Activated T-cell treated with anti-CD3 and anti-CD28 coated beads, Interleukin-2, amount 50 U/mL, for 1 hour (primary cell): ENCODE results near the gene EDEM3.
"Not testable (repeated sequence)": the region's sequence is repeated elsewhere in the genome, so short reads cannot be mapped to it uniquely, and the experiment has no call there.

Experiments used
- DNase-seq: peaks from one replicate; pipeline ENCODE4 v3.0.0-alpha.2; 2020

Gene EDEM3

DNA sequence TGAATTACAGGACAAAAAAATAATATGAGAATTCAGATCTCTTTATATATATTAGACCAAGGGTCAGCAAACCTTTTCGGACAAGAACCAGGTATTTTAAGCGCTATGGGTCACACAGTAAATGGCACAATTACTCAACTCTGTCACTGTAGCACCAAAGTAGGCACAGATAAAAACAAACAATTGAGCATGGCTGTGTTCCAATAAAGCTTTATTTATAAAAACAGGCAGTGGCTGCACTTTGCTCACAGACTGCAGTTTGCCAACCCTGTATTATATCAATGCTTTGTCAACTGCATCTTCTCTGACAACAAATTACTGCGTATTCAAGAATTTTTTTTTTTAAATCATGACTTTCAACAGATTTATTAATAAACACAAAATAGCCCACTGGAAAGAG lies 29.8 kb downstream of the EDEM3 start:
- no peak for DNase-seq

DNA sequence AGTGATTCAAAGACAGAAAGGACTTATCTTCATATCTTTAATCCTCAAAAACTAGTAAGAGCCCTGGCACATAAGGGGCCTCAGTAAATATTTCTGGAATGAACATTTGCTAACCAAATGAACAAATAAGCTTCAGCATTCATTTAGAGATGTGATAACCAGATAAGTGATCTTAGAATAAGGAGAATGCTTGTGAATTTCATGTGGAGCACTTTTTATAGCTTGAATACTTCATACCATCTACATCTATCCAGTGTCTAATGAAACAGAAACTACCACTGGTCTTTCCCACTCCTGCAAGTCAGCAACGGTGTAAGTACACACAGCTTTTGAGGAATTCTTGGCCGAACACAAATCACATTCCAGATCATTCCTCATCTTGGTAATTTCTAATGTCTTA lies 38.5 kb downstream of the EDEM3 start:
- no peak for DNase-seq

DNA sequence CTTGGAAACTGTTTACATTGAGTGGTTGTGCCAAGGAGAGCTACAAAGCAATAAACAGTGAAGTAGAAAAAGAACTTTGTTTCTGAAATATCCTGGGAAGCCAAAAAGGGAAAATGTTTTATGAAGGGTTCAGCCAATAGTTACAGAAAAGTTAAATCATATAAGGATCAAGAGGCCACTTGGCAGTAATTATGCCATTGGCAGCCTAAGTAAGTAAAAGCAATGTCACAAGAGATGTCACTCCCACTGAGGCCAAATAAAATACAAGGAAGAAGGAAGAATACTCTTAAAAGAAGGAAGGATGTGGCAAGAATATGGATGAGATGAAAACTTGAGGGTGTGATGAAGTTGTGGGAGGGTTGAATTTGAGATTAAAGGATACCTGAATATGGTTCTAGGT lies 45.2 kb downstream of the EDEM3 start:
- DNase-seq, result no peak

DNA sequence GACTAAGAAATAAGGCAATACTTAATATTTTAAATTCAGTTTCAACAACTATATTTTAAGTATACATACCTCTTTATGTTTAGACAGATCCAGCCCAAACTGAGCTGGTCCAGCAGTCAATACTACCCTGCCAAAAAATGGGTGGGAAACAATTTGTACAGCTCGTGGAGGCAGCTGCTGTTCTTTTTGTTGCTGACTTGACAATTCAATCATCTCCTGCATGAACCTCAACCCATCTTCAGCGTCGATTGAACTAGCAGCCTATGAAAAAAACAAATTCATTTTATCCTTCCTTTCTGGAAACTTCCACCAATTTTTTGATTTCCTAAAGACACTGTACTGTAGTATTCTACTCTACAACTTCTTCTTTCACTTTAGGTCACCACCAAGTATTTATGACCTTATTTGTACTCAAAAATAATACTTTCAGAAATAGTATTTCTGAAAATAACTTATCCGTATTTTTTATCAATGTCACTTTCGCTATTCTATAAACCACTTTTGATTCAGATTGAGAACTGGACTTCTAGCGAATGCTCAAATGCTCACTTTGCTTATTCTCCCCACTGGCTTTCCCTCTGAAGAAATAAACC lies 46.5 kb downstream of the EDEM3 start:
- DNase-seq, result no peak

DNA sequence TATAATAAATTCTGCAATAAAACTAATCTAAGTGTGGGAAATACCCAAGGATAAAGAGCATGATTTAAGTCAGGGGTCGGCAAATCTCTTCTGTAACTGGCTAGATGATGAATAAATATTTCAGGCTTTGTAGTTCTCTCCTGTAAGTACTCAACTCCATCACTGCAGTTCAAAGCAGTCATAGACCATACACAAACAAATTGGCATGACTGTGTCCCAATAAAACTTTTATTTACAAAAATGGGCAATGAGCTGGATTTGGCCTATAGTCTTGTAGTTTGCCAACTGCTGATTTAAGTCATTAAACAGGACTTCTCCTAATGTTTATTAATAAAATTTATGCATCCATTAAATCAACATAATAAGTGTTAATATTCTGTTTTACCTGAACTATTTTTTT lies 49.4 kb downstream of the EDEM3 start:
- no peak for DNase-seq

DNA sequence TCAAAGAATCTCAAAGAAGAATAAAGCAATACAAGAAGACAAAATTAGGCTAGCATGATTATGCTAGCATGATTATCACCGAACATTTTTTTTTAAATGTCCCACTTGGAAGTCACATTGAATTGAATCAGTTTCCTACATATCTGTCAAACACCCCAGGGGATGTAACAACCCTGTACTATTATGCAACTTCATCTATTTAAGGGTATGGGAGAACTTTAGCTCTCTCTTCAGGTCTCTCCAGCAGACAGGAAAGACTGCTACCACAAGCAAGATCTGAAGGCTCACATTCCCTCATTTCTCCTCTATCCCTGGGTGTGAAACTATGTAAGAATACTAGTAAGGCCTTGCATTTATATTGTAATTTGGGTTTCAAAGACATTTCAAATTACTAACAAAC lies 52.8 kb downstream of the EDEM3 start:
- no peak for DNase-seq

DNA sequence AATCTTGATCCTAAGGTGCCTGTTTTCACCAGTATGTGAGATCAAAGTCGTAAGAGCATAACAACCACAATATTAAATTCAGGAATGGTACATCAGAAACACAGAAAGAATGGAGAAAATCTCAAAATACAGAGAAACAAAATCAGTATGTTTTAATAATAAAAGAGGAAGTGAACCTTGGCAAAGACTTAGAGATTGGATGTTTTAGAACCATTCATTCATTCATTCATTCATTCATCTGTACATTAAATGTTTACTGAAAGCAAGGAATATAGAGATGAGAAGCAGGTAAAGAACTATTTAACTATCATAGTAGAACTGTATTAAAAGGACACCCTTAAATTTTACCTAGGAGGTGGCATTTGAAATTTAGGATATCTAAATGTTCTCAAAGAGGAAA lies 55.7 kb downstream of the EDEM3 start:
- no peak for DNase-seq

DNA sequence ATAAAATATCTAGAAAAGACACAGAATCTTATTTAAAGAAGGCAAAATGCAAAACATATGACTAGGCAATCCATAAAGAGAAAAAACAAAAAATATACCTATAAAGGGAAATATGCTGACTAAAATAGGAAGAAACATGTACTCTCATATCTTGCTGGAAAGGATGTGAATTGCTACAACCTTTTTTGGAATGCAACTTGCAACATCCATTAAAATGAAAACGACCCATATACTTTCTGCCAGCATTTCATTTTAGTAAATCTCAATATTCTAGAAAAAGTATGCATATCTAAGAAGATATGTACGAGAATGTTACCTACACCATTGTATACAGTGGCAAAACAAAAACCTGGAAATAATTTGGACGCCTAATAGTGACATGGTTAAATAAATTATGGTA lies 56.6 kb downstream of the EDEM3 start:
- no peak for DNase-seq

DNA sequence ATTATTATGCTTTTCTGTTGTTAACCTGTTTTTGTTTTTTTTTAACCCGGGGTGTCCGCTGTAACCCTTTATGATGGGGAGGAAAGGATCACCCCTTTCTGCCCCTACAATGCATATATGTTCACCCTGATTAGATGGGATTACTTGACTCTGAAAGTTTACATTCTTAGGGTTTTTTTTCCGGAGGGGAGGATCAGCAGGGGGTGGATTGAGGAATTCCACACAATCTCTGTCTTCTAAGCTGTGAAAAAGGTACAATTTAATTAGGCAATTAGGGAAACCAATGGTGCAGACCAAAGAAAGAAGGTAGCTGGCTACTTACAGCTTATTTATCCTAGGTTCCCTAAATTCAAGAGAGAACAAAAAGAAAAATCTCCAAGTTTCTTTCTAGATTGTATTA lies 58.3 kb downstream of the EDEM3 start:
- no peak for DNase-seq

DNA sequence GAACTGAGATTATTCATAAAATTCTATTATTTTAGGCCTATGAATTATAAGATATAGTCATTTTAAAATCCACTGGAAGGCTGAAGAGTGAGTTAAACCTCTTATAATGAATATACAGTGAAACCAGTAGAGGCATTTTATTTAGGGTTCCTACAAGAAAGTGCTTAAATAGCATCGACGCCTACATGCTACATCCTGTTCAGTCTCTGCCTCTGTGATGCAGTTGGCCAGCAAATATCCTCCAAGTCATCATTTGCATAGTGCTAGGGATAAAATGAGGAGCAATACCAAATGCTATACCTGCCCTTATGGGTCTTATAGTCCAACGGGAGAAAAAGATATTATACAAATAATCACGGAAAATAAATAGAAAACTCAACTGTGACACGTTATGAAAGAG lies 59.6 kb downstream of the EDEM3 start:
- no peak for DNase-seq

DNA sequence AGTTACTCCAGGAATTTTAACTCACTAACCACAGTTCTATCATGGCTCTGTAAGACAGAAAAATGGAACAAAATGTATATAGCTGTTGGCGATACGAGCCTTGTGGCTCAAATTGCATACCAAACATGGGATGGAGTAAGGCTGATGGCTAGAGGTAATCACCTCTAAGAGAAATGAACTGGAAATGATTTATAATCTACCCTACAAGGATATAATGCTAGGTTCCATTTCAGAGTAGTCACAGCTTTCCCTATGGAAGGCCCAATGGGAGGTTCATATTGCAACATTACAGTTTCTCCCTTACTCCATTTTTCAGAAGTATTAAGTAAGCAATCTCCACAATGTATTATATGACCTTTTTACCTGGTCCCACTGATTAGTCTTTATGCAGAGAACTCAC lies 61.6 kb downstream of the EDEM3 start:
- DNase-seq, result no peak

DNA sequence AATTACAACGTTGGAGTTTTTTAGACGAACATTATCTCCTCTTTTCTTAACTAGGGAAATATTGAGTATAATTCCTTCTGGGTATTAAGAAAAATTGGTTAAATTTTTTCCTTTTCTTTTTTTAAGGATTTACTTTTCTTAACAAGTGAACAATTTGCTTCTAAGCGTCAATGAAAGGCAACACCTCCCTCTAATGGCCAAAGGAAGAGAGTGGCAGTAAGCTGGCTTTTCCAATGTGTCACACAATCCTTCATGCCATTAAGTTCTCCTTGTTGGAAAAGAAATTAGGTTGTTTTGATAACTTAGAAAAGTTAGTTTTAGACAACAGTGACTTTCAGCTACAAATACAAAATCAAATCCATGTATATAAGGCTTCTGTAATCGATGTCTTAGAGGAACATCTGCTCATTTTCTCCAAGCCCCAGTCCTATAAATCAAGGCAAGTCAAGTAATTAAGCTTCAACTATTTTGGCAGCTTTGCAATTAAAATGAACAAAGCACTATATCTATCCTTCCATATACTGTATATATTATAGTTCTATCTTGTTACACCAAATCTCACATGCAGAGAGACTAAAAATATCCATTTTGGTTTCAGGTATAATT lies 62.8 kb downstream of the EDEM3 start:
- DNase-seq, result no peak

DNA sequence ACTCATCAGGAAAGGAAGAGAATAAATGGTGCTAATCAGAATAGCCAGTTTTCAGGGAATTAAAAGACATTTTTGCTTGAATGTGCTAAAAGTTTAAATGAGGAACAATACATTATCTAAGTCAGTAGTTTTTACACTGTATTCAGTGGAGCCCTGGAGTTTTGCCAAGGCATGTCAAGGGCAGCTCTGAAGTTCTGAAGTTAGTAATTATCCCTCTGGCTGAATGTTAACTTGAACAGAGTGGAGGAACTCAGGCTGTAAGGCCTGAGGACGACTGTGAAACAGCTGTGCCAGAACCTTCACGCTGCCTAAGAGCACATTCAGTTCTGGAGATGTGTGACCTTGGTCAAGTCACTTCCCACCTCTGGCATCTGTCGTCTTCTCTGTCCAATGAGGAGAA lies 68.1 kb downstream of the EDEM3 start:
- DNase-seq, result no peak

DNA sequence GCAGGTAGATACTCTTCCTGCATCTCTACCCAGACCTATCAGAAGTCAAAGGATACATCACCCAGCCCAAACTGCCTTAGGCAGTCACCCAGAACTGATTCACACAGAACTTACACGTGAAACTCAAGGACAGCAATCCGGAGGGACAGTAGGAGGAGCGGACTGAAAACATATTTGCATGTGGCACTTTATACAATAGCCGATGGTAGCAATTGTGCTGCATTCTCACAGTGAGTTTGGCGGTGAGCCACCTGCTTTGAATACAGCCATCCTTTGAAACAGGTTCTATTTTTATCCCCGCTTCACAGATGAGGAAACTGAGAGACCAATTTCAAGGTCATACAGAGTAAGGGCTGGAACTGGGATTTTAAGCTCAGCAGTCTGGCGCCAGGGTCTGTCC lies 69.5 kb downstream of the EDEM3 start:
- DNase-seq, result no peak

DNA sequence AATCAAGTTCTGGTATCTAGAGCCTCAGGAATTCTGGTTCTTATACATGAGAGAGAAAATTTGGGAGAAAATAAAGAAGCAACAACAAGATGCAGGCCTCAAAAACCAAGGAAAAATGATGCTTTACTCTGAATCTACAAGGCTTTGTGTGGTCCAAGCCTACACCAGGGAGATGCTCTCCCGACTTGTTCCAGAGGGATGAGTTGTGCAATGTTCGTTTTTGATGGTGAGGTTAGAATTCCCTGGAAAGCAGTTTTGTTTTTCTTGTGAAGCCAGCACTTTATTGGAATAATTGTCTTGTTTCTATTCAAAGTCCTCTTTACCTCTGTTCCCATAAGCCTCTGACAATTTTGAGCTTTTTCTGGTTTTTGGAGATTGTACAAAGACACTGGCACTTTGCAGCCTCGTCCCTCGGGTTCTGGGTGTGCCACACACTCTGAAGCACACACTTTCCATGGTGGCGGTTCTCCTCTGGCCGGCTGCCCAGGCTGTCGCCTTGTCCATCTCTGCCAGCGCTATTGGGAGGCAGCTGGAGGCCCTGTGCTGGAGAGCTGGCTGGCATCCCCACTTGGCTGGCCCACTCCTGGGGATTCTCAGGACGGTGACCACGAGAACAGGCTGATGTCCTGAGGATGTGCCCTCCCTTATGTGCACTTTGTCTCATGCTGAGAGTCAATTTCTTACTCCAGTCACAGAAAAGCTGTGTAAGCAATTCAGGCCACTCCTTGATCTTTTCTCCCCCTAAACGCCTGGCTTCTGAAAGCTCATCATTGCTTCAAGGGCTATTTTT lies 70.2 kb downstream of the EDEM3 start:
- no peak for DNase-seq

DNA sequence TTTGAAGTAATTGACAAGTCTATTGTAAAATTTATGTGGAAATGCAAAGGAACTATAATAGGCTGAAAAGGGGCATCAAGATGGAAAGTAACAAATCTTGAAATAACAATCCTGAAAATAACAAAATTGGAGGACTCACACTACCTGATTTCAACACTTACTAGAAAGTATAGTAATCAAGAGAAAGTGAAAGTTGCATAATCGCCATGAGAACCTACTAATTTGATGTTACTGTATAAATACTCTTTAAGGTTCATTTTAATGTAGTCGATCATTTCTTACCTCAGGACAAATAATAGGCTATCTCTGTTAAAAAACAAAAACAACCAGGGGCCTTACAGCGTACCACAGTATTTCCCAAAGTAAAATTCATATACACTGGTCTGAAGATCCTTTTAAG lies 71.7 kb downstream of the EDEM3 start:
- no peak for DNase-seq

DNA sequence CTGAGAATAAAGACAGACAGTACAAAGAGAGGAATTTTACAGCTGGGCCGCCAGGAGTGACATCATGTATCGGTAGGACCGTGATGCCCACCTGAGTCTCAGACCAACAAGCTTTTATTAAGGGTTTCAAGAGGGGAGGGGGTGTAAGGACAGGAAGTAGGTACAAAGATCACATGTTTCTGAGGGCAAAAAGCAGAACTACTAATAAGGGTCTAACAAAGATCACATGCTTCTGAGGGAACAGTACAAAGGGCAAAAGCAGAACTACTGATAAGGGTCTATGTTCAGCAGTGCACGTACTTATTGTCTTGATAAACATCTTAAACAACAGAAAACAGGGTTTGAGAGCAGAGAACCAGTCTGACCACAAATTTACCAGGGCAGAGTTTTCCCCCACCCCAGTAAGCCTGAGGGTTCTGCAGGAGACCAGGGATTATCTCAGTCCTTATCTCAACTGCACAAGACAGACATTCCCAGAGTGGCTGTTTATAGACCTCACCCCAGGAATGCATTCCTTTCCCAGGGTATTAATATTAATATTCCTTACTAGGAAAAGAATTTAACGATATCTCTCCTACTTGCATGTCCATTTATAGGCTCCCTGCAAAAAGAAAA lies 73.9 kb downstream of the EDEM3 start:
- not testable (repeated sequence) for DNase-seq

DNA sequence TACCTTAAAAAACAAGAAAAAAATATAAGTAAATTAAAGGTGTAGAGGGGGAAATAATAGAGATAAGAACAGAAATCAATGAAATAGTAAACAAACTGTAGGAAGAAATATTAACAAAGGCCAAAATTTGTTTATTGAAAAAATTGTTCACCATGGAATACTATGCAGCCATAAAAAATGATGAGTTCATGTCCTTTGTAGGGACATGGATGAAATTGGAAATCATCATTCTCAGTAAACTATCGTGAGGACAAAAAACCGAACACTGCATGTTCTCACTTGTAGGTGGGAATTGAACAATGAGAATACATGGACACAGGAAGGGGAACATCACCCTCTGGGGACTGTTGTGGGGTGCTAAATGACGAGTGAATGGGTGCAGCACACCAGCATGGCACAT lies 75.2 kb downstream of the EDEM3 start:
- DNase-seq, result not testable (repeated sequence)

DNA sequence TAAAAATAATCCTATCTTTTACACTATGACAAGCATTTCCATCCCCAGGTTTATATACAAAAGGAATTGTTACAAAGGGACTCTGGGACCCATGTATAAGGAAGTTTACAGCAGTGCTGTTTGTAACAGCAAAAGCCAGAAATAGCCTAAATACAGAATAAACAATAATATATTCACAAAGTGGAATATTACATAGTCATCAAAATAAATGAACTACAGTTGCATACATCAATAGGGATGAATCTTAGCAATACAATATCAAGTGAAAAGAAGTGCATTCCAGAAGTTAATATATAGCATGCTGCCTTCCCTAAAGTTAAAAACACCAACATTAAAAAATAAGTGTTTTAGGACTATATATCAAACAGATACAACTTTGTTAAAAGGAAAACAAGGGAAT lies 77.3 kb downstream of the EDEM3 start:
- no peak for DNase-seq

DNA sequence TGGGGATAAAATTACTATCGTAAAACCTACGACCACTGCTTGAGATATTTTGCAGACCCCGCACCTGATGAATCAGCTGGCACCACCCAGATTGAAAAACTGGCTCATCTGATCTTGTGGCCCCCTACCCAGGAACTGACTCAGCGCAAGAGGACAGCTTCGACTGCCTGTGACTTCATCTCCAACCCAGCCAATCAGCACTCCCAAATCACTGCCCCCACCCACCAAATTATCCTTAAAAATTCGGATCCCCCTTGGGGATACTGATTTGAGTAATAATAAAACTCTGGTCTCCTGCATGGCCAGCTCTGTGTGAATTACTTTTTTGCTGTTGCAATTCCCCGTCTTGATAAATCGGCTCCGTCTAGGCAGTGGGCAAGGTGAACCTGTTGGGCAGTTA lies 81.4 kb downstream of the EDEM3 start:
- DNase-seq, result no peak

DNA sequence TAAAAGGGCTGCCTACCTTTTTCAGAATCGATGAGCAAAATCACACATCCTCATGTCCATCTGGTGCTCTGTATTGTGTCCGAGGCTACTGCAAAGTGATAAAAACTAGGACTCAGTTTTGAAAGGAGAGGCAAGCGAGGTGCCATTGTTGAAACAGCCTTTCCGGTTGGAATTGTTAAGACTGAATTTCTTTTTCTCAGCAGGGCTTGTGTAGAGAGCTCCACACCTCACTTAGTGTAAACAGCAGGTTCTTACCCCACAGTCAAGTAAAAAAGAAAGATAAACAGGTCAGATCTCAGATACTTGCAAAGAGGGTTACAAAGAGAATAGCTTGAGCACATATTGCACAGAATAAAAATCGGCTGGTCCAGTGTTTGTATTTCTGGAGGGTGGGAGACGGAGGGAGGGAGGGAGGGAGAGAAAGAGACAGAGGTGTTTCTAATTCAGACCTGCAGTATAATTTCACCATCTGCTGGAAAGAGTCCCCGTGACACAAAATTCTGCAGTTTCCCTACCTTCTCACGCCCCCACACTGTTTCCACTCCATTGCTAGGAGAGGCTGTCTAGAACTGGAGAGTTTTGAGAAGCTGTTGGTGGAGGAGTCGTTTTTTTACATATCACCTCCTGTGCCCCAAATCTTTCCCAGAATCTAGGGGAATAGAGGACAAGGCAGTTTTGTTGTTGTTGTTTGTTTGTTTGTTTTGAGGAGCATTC lies 82.5 kb downstream of the EDEM3 start:
- DNase-seq, result no peak

DNA sequence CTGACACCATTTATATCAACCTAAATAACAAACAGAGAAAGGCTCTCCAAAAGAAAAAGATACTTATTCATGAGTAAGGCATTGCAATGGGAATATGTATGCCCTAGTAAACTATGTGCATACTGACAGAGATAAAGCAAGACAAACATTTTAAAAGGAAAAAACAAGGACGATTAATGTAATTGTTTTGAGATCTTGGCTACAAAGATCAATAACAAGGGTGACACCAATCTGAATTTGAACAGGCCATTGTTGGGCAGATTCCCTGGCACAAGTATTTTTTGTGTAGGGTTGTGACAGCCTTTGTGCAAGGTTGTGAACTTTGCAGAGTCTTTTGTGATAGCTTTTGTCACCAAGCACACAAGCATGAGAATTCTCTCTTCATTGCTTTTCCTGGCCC lies 85.3 kb downstream of the EDEM3 start:
- no peak for DNase-seq

DNA sequence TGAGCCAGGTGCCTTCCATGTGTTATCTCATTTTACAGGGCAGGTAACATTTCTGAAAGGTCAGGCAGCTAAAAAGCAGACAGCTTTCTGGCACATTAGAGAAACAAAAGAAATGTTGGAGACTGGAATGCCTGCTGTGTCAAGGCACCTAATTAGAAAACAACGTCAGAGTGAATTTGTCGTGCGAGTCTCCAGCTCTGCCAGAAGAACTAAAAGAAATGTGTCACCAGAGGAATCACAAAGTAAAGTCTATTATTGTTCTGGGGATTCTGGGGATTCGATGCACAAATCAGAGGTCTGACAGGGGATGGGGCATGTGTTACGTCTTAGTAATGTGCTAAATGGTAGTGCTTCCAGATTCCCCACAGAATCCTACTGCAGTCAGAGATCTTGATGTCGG lies 89.3 kb downstream of the EDEM3 start:
- DNase-seq, result no peak

DNA sequence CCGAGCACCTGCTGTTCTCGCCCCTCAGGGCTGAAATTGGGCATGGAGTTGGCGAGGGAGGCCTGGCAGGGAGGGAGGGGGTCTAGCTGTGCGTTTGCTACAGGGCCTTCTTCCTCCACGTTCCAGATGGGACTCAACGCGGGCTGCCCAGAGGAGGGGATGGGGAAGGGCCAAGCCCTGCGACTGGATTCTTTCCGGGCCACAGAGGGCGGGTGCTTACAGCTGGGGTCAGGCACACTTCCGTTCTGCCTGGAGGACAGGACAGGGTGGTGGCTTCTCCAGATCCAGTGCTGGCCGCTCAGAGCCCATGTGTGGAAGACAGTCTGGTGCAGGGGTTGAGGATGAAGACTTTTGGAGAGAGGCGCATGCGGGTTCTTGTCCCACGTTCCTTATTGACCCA lies 90.0 kb downstream of the EDEM3 start:
- DNase-seq, result no peak
